ENCODE measurements around the gene SPHKAP.

DNA sequence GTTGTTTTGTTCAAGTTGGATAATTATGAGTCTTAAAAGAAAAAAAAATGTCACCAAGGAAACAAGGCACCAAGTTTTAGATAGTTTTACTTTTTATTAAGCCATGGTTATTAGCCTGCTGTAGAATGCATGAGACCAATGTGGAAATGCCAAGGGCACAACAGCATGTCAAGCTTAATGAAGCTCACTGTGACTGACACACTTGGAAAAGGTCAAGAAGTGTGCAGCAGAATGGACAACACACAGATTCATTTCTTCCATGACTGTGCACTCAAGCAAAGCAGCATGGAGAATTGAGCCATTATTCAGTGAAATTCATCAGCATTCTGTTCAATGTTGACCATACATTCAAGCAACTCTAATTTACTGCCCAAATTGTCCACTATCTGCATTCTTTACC, 23.6 kb downstream of the SPHKAP start:
- TF ChIP-seq, protein P1, sequence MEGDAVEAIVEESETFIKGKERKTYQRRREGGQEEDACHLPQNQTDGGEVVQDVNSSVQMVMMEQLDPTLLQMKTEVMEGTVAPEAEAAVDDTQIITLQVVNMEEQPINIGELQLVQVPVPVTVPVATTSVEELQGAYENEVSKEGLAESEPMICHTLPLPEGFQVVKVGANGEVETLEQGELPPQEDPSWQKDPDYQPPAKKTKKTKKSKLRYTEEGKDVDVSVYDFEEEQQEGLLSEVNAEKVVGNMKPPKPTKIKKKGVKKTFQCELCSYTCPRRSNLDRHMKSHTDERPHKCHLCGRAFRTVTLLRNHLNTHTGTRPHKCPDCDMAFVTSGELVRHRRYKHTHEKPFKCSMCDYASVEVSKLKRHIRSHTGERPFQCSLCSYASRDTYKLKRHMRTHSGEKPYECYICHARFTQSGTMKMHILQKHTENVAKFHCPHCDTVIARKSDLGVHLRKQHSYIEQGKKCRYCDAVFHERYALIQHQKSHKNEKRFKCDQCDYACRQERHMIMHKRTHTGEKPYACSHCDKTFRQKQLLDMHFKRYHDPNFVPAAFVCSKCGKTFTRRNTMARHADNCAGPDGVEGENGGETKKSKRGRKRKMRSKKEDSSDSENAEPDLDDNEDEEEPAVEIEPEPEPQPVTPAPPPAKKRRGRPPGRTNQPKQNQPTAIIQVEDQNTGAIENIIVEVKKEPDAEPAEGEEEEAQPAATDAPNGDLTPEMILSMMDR (IDR thresholded peaks at IDR 0.05): no peak
- no peak for TF ChIP-seq POLR2A (IDR thresholded peaks at IDR 0.05)

Data from testis (tissue), 2 donors.